Gastrocnemius medialis (tissue), 4 donors: ENCODE measurements around the gene CD48.

Source experiments
- CTCF ChIP-seq, 5 experiments: fragments of 450-650 bp in 3 of 5; fragments of 200-600 bp in 2 of 5; sonication (generic) in 2 of 5; IDR thresholded peaks in 4 of 5; conservative IDR thresholded peaks in 1 of 5; 1 replicate in 4 of 5; 2 replicates in 1 of 5; pipeline ENCODE4 v1.5.1; 2016 to 2019; ENCODE audit warnings: antibody characterized with exemption in 5 of 5, mild to moderate bottlenecking in 3 of 5, moderate library complexity in 3 of 5
- POLR2A ChIP-seq, 2 donors: fragments of 450-650 bp; IDR thresholded peaks; one replicate each; pipeline ENCODE4 v1.6.1; 2017; ENCODE audit warnings: antibody characterized with exemption in 2 of 2, mild to moderate bottlenecking in 2 of 2, moderate library complexity in 2 of 2

DNA sequence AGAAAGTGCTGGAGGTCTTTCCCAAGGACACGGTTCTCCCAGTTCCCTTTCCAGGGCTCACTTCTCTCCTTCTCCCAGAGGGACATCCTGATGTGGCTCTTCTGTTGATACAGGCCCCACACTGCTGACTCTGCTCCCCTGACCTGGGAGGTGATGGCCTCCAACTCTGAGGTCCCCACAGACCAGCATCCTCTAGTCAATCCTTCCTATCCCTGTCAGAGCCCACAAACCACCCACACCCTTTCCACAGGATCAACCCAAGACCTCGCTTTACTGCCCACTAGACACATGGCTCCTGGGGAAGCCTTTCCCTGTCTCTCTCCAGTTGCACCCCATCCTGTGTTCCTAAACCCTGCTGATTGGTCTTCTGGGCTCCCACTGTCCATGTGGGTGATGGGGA, 39.0 kb upstream of the CD48 start:
- no peak for TF ChIP-seq POLR2A (IDR thresholded peaks at IDR 0.05)
- TF ChIP-seq CTCF (IDR thresholded peaks at IDR 0.05 in 4 of 5, conservative IDR thresholded peaks at IDR 0.05 in 1 of 5), result no peak
